ENCODE measurements around the gene RELN.

Gene RELN

DNA sequence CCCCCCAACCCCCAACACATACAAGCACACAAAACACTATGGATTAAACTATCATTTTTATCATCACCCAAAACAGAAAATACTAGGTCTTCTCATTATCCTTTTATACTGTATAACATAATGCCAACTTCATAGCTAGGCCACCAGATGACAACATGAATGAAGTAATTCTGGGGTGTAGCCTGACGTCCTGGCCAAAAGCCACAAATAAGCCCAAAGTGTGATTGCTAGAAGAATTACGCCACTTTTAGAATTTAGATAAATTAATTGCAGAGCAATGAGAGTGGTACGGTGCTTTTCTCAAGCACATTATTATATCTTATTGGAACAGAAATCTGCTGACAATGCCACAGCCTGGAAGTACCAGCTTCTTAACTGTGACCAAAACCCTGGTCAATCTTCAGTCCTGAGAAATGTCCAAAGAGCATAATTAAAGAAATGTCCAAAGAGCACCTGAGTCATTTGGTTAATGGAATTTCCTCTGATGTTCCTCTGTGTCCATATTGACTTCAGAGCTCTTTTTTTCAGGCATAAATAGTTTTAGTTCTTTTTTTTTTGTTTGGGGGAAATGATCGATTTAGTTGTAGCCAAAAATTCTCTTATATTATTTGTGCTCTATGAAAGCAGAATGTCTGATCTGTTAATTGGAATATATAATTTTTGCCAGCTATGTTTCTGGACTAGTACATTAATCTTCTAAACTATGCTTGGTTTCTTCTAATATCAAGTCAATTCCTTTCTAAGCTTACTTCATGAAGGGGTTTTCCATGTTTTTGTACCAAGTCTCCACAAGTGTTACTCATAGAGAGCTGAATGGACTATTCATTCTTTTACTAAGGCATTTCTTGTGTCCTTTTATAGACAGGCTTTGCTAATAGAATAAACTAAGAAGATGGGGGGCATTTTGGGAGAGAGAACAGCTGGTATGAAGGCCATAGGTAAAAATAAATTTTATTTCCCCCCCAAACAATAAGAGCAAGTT lies 310.0 kb downstream of the RELN start:
- ChIA-PET CTCF (interaction anchor here (0.6 kb wide), 2 partner anchors 8 to 81 kb away, joined by 3 read pairs; no protein-coding TSS in a partner anchor), POLR2A (no interaction called here)
- TF ChIP-seq, protein P1, sequence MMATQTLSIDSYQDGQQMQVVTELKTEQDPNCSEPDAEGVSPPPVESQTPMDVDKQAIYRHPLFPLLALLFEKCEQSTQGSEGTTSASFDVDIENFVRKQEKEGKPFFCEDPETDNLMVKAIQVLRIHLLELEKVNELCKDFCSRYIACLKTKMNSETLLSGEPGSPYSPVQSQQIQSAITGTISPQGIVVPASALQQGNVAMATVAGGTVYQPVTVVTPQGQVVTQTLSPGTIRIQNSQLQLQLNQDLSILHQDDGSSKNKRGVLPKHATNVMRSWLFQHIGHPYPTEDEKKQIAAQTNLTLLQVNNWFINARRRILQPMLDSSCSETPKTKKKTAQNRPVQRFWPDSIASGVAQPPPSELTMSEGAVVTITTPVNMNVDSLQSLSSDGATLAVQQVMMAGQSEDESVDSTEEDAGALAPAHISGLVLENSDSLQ (IDR thresholded peaks at IDR 0.05) = no peak
- TF ChIP-seq TARDBP (IDR thresholded peaks at IDR 0.05) = no peak
- TF ChIP-seq ELF4 (IDR thresholded peaks at IDR 0.05) = no peak
- no peak for TF ChIP-seq BHLHE40 (IDR thresholded peaks at IDR 0.05; ENCODE audit: borderline replicate concordance)
- TF ChIP-seq HDGF (IDR thresholded peaks at IDR 0.05; ENCODE audit: borderline replicate concordance) = no peak
- no peak for TF ChIP-seq FOXK2 (IDR thresholded peaks at IDR 0.05)
- TF ChIP-seq ARNT (IDR thresholded peaks at IDR 0.05) = no peak
- DNase-seq (ENCODE audit: extremely low spot score) = no peak

GRCh38 chr7:103668279-103668941 lies 321.0 kb downstream of the RELN start:
- CTCF ChIA-PET = no interaction called here
- POLR2A ChIA-PET = no interaction called here
- TF ChIP-seq SUZ12 (IDR thresholded peaks at IDR 0.05) (no peak), FOXK2 (IDR thresholded peaks at IDR 0.05) (no peak), SP1 (IDR thresholded peaks at IDR 0.05) (no peak), CTBP1 (IDR thresholded peaks at IDR 0.05; ENCODE audit: borderline replicate concordance) (no peak), ELF4 (IDR thresholded peaks at IDR 0.05) (no peak), ZNF384 (IDR thresholded peaks at IDR 0.05) (no peak), NFRKB (IDR thresholded peaks at IDR 0.05) (no peak), HDGF (IDR thresholded peaks at IDR 0.05; ENCODE audit: borderline replicate concordance) (no peak), FOXA1 (IDR thresholded peaks at IDR 0.05) (no peak), L3MBTL2 (conservative IDR thresholded peaks at IDR 0.05) (no peak), FOXM1 (IDR thresholded peaks at IDR 0.05; ENCODE audit: borderline replicate concordance) (no peak), TARDBP (IDR thresholded peaks at IDR 0.05) (no peak)
- DNase-seq (ENCODE audit: extremely low spot score) = no peak

DNA sequence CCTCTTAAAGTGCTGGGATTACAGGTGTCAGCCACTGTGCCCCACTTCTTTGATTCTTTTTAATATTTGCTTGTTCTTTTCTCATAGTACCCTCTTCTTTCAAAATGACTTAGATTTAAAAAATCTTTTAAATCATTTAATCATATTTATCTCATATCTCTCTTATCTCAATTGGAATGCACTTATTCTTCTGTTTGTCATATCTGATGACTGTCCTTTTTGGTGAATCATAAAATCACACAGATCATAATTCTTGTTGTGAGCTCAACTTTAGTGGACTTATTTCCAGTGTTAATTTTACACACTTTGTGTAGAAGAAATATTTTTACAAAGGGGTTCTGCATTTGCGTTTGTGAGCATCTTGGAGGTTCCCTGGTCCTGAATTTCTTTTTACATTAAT lies 323.1 kb downstream of the RELN start:
- no peak for TF ChIP-seq ELF4 (IDR thresholded peaks at IDR 0.05)
- no peak for TF ChIP-seq SP1 (IDR thresholded peaks at IDR 0.05)
- no peak for TF ChIP-seq ARNT (IDR thresholded peaks at IDR 0.05)
- TF ChIP-seq FOXK2 (IDR thresholded peaks at IDR 0.05) = no peak
- TF ChIP-seq ZNF384 (IDR thresholded peaks at IDR 0.05) = no peak
- TF ChIP-seq TARDBP (IDR thresholded peaks at IDR 0.05) = no peak
- no peak for TF ChIP-seq BHLHE40 (IDR thresholded peaks at IDR 0.05; ENCODE audit: borderline replicate concordance)
- TF ChIP-seq NFRKB (IDR thresholded peaks at IDR 0.05) = no peak
- no peak for TF ChIP-seq SUZ12 (IDR thresholded peaks at IDR 0.05)
- CTCF ChIA-PET = no interaction called here
- DNase-seq (ENCODE audit: extremely low spot score) = no peak
- POLR2A ChIA-PET = no interaction called here

DNA sequence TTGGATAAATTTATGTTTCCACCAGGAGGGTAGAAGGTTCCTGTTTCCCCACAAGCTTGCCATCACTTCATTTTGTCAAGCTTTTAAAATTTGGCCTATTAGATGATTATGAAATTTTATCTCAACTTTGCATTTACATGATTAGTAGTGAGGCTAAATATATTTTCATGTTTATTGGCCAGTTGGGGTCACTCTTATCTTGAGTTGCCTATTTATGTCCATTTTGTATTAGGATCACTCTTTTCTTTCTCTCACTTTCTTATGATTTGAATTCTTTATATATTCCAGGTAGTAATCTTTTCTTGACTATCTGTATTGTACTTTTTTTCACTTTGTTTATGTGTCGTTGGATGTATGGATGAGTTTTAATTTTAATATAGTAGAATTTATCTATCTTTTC lies 324.9 kb downstream of the RELN start:
- DNase-seq (ENCODE audit: extremely low spot score) = no peak
- CTCF ChIA-PET = interaction anchor here (0.6 kb wide), 1 partner anchor 624 kb away, joined by 3 read pairs; no protein-coding TSS in a partner anchor
- TF ChIP-seq LEF1 (IDR thresholded peaks at IDR 0.05; ENCODE audit: borderline replicate concordance) (no peak), NFRKB (IDR thresholded peaks at IDR 0.05) (no peak), SP1 (IDR thresholded peaks at IDR 0.05) (no peak), FOXK2 (IDR thresholded peaks at IDR 0.05) (no peak), ELF4 (IDR thresholded peaks at IDR 0.05) (no peak), L3MBTL2 (conservative IDR thresholded peaks at IDR 0.05) (no peak), HDGF (IDR thresholded peaks at IDR 0.05; ENCODE audit: borderline replicate concordance) (no peak), CTBP1 (IDR thresholded peaks at IDR 0.05; ENCODE audit: borderline replicate concordance) (no peak)
- POLR2A ChIA-PET = no interaction called here

GRCh38 chr7:103660455-103661371 lies 328.7 kb downstream of the RELN start:
- DNase-seq (ENCODE audit: extremely low spot score) = no peak
- ChIA-PET POLR2A (no interaction called here), CTCF (interaction anchor here (0.6 kb wide), 1 partner anchor 37 kb away, joined by 3 read pairs; no protein-coding TSS in a partner anchor)
- no peak for TF ChIP-seq ZNF384 (IDR thresholded peaks at IDR 0.05)
- no peak for TF ChIP-seq NFRKB (IDR thresholded peaks at IDR 0.05)
- no peak for TF ChIP-seq FOXA1 (IDR thresholded peaks at IDR 0.05)
- no peak for TF ChIP-seq CTBP1 (IDR thresholded peaks at IDR 0.05; ENCODE audit: borderline replicate concordance)
- TF ChIP-seq, protein P1 (IDR thresholded peaks at IDR 0.05) = no peak
- TF ChIP-seq ELF4 (IDR thresholded peaks at IDR 0.05) = no peak
- TF ChIP-seq SP1 (IDR thresholded peaks at IDR 0.05) = no peak
- no peak for TF ChIP-seq TARDBP (IDR thresholded peaks at IDR 0.05)
- TF ChIP-seq FOXK2 (IDR thresholded peaks at IDR 0.05) = no peak
- no peak for TF ChIP-seq HDGF (IDR thresholded peaks at IDR 0.05; ENCODE audit: borderline replicate concordance)
- TF ChIP-seq L3MBTL2 (conservative IDR thresholded peaks at IDR 0.05) = no peak
- TF ChIP-seq LEF1 (IDR thresholded peaks at IDR 0.05; ENCODE audit: borderline replicate concordance) = no peak

Data from HEK293T (cell line).